ENCODE measurements around the gene ZNF488.
A peak's percentile ranks its signal among the peaks of the same experiment; 100 is the strongest.

Gene ZNF488

DNA sequence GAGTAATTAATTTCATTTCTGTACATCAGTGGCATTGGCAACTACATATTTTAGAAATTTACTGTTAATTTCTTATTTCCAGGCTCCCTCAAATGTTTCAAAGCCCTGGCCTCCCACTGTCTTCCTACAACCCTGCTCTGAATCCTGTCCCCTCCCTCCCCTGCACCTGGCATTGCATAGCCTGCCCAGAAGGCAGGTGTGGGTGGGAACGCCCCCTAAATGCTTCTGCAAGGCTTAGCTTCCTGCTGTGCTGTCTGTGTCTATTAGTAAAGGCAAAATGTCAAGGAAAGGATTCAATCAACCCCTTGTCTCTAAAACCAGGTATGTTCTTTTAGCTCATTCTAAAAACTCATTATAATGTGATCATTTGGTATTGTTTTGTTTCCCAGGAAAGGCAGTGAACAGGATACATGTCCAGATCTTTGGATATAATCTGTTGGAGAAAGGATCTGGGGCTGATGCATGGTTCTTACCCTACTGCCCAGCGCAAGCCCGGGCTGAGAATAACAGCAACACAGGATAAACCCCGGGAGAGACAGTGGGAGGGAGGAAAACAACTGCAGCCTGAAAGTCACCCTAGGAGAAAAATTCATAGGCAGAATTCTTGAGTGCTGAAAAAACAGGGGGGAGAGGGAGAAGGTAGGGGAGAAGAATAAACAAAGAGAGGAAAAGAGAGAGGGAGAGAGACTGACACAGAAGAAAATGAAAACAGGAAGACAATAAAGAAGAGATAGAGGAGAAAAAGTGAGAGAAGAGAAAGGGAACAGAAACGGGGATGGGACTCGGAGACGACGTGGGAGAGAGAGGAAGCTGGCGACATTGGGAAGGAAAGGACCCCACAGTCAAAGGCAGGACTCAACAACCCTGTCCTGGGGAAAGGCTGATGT is 589 bp downstream of the ZNF488 start:
- DNase-seq (ENCODE audit: low read depth, low spot score) = no peak

DNA sequence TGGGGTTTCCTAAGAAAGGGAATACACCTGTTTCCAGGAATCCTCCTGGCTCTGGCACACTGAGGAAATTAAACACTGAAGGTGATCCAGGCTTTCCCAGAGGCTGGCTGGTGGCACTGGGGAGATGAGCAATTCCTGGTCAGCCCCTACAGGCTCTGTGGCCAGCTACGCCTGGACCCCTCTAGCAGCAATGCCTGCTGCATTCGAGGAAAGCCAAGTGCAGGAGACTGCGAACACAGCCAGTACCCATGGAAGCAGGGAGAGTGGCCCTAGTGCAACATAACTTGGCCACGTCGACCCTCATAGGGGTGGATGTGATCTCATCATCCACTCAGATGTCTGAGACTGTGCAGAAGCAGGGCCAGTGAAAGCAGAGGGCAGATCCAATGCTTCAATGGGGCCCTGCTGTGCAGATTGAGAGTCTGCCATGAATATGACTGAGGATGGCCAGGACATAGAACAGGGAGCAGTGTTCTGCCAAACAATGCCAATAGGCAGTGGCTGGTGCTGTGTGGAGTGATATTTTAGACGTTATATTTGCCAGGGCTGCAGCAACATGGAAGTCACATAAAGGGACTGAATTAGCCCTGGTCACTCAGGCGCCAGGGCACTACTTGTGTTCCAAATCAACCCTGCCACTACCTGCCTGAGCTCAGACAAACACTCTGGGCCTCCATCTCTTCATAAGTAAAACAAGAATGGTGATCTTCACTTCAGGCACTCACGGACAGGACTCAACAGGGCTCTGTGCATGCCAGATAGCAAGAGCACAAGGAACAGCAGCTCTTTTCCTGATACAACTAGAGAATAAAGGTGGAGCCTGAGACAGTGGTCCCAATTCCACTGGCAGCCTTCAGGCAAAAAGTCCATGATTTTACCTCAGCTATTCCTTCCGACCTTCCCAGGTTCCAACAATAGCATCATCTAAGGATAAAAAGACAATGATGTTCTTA is 2.4 kb downstream of the ZNF488 start:
- DNase-seq (ENCODE audit: low read depth, low spot score) = no peak

DNA sequence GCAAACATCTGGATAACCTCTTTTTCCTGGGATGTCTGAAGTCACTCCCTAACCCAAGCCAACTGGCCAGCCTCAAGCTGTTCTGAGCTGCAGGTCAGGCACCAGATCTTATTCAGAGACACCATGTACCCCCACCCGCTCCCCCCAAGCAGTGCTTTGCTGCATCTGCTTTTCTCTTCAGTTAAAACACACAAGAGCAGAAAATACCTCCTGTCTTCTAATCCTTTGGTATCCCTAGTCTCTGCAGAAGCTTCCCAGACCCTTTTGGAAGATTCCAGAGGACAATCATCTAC is 3.0 kb downstream of the ZNF488 start:
- DNase-seq (ENCODE audit: low read depth, low spot score) = no peak

DNA sequence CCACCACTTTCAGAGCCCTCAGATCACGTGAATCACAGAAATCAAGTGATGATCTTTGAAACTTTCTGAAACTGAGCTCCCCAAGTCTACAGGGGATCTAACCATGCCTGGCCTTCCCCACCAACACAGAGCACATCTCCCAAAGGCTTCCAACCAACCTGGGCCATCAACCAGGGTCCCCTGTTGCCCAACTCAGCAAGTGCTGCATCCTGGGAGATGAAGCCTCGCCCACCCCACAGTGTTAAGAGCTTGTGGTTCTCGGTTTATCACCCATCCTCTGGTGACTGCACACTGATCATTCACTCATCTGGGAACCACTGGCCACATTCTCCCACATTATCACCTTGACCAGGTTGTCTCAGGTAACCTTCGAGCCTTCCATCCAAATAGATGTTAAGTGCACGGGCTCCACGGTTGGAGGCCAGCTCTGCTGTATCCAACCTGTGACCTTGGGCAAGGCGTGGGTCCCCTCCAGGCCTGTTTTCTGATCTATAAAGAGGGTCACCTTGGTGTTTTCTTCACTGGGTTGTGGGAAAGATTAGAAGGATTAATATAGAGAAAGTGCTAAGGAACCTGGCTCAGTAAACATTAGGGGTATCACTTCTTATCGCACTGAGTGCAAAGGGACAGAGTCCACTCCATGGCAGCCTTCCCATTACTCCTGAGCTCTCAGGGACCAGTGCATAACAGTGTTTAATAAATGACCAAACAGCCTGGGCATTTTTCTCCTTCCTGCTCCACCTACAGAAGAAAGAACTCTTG is 3.6 kb downstream of the ZNF488 start:
- no peak for DNase-seq (ENCODE audit: low read depth, low spot score)

DNA sequence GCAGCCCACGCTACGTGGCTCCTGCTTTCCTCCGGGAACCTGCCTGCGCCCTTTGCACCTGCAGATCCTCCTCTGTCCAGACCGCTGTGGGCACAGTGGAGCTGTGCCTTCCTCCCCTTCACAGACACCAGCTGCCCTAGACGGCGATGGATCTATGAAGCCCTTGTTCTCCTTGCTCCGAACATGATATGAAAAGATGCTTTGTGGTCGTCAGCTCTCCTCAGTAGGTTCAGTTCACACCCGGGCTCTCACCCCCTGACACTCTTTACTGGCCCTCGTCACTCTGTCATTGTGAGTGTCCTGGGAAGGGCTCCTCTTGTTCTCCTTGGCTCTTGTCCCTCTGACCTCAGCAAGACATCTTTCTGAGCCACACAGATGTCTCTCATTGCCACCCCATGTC is 4.2 kb downstream of the ZNF488 start:
- no peak for DNase-seq (ENCODE audit: low read depth, low spot score)

DNA sequence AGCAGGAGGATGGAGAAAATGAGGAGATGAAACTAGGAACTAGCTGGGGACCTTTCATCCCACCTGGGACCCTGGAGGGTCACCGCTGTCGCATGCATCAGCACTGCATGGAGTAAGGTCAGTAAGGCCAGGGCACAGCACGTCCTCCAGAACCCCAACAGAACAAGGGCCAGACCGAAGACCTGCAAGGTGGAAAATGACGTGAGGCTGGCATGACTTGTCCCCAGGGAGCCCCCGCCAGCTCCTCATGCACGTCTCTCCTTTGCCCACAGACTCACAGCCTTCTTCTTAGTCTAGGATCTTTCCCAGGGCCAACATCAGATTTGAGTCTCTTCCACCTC is 4.7 kb downstream of the ZNF488 start:
- DNase-seq (ENCODE audit: low read depth, low spot score) = no peak

DNA sequence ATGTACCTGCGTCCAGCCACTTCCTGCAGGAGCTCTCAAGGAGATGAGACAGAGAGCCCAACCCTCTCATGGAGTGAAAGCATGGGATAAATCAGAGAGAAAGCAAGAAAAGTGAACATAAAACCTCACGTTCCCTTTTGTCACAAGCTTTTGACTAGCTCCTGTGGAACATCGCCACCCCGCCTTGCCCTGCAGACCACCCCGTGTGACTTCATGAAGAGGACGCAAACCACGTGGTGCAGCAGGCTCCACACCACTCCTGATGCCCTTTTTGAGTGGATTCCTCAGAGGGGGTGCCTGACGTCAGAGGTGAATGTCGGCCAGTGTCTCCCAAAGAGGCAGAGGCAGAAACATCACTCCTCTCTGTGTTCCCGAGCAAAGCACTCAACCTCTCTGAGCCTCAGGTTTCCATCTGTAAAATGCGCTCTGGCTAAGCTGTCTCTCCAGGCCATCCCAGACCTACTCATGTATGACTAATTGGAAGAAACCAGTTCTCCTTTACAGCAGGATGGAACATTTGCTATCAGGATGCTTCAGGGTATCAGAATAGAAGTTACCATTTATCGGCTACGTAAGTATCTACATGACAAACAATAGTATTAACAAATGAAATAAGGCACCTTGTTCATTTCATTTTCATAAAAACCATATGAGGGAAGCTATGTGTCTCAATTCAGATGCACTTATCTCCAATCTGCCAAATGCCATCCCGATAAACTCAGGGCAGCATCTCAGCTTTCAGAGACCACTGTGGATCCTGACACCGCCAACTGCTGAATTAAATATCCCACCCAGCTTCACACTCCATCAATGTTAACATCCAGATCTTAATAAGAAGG is 5.3 kb downstream of the ZNF488 start:
- DNase-seq (ENCODE audit: low read depth, low spot score) = no peak

DNA sequence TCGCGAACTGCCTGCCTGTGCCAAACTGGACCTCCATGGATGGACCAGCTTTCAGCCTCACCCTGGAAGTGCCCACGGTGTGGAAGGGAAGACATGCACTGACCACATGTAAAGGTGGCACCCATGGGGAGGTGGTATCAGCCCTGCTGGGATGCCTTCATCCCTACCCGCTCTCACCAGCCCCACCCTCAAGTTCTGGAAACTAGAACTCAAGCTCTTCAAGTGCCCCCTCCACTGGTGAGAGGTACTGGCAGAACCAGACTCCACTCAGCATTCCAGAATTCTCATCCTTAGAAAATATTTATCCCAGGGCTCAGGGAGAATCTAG is 5.9 kb downstream of the ZNF488 start:
- DNase-seq (ENCODE audit: low read depth, low spot score) = no peak

DNA sequence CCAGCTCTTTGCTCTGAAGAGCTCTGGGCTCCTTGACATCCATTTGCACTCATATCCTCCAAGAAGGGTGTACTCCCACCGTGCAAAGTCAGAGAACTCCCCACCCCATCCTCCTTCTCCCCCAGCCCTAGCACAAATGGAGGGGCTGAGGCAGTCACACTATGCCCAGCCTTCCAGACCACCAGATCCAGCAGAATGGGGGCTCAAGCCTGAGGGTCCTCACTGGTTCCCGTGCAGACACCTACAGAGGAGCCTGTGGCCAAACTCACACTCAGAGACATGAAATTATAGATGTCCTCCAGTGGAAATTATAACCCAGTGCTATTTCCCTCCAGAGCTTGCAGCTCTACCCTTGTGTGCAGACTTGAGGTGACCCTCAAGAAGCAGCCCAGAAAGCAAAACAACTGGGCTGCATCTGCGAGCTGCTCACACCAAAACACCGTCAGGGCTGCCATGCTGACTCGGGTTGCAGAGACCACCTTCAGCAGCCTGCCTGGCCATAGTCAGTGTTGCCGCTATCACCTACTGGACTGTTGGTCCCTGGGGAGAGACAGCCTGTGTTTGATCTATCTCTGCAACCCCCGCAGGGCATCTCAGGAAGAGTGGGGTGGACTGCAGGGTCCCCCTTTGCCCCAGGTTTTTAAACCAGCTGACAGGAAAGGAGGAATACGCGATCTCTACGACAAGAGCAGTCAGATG is 7.4 kb downstream of the ZNF488 start:
- DNase-seq (ENCODE audit: low read depth, low spot score) = no peak

DNA sequence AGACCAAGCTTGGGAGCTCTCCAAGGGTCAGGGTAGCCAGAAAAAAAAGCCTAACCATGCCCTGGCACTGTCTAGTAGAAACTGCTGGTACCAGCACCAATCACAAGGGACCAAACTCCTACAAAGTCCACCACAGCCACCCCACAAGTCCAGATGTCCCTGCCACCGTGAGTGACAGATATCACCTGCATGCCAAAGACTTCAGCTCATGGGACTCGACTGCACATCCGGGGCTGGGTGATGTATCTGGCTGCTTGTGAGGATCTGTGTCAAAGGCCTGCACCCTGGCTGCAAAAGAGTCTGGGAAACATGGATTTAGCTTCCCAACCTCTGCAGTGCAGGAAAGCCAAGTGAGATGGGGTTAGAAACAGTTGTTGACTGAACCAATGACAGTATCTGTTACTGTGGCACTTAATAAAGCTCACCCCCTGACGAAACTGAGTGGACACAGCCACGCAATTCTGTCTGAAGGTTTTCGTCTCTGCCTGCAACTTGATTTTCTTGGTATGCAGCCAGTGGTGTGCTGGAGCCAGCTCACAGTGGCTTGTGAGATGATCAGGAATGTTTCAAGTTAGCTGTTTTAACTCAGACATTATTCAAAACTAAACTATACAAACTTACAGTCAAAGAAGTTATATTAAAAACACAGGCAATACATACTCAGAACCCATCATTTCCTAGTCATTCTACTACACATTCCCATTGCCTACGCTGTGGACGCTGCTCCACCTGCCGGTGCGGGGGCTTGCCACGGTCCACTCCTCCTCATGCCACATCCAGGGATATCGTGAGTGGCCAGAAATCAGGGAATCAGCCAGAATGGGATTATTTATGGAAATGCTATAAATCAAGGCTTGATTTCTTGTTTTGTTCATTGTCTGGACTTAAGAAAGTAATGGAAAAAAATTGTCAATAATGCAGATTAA is 9.2 kb downstream of the ZNF488 start:
- peak; percentile 81 for DNase-seq (ENCODE audit: low read depth, low spot score)

DNA sequence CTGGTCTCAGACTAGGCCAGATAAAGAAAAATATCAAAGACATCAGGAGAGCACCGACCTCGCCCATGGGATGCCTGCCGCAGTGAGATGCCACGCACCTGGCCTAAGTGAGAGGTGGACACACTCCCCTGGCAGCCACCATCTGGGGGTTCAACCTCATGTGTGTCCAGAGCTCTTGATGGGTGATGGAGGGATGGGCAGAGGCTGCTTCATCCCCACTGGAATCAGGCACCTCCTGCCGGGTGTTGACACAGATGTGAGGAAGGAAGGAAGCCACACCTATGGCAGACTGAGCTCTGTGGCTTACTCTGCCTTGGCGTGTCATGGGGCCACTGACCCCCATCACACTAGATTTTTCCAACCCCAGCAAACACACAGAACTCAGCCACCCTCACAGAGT is 11.4 kb downstream of the ZNF488 start:
- no peak for DNase-seq (ENCODE audit: low read depth, low spot score)

DNA sequence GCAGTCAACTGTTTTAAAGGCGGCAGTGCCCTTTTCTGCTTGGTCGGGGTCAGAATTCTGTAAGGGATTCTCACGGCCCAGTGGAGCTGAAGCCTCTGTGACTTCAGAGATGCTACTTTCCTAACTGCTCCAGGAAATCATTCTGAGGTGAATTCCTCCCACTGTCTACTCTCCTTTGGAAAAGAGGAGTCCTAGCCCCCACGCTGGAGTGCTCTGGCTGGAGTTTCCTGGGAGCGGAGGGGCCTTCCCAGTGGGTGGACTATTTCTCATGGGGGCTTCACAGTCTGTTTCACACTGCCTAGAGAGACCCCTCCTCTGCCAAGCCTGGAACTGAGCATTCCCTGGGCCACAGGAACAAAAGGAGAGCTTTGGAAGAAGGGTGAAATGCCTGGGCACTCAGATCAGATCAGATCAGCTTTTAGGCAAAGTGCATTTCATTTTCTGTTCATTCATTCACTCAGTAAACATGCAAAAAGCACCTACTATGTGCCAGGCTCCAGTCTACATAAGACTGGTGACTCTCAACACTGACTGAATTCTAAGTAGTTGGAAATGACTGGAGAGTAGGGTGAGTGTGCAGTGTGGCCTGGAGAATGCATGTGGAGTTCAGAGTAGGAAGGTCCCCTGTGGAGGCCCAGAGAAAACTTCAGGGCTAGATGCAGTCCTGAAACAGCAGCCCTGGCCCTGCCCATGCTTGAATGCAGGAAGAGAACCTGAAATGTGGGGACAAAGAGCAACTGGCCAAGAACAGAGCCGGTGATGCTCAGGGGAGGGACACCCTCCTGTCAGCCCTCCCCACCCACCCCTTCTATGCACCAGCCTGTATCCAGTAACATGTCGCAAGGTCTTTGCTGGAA is 12.2 kb downstream of the ZNF488 start:
- no peak for DNase-seq (ENCODE audit: low read depth, low spot score)

DNA sequence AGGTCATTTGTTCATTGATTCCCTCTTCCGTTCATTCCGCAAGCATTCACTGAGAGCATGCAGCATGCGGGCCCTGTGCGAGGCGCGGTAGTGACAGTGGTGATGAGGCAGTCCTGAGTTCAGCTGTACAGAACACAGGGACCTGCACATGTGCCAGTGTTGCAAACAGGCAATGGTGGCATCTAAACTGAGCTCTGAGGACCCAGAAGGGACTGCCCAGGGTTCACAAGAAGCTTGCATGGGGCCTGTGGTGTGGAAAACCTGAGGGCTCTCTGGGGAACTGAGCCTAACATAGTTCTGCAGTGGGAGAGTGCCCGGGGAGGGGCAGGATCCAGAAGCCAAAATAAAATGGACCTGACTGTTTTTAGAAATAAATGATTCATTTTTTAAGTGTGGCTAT is 13.2 kb downstream of the ZNF488 start:
- DNase-seq (ENCODE audit: low read depth, low spot score) = no peak

DNA sequence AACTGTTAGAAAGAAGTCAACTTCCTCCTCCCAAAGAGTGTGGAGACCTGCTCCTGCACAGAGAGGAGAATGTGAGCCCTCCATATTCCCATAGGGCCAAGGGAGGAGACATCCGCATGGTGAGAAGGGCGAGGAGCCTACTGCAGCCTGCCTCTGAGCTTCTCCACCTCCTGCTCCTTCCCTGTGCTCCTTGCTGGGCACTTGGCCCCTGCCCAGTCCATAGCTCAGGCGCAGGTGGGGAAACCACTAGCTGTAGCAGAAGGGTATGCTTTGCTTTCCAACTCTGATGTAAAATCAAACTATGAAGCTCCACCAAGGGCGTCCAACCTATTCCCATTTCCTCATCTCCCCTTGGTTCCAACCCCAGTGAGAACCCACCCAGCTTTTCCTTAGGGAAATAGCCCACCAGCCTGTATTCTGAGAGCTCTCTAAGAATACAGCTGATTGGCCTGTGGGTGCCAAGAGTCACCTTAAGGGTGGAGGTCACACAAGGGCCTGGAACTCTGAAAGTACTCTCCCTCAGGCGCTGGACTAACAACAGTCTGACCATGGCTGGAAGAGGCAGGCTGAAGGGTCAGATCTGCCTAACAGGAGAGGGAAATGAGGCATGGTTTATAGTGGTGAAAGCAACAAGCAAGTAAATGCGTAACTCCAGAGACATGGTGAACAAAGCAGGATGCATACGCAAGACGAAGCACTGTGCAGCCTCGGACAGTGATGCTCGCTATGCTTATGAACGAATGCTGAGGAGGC is 13.9 kb downstream of the ZNF488 start:
- no peak for DNase-seq (ENCODE audit: low read depth, low spot score)

DNA sequence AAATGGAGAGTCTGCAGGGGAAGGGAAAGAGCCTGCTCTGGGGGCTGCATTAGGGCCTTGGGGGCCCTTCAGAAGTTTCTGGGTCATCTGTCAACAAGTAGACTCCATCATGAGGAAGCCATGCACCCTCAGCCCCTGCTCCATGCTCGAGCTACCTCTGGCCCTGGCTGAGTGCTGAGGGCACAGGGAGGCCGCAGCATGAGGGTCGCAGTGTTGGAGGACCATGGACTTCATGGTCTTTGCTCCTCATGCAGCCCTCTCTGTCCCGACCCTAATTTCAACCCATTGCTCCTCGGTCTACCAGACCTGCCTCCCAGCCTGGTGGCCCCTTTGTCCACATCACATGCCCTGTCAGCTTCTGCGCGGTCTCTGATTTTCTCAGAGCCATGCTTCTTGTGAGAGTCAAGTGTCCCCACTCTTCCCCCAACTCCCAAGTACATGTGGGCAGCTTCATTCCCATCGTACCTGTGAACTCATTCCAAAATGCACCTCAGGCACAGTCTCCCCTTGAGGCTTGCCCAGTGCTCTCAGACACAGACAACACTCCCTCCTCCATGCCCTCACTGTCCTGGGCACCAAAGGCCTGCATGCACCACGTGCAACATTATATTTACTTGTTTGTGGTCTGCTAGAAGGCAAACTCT is 14.7 kb downstream of the ZNF488 start:
- no peak for DNase-seq (ENCODE audit: low read depth, low spot score)

DNA sequence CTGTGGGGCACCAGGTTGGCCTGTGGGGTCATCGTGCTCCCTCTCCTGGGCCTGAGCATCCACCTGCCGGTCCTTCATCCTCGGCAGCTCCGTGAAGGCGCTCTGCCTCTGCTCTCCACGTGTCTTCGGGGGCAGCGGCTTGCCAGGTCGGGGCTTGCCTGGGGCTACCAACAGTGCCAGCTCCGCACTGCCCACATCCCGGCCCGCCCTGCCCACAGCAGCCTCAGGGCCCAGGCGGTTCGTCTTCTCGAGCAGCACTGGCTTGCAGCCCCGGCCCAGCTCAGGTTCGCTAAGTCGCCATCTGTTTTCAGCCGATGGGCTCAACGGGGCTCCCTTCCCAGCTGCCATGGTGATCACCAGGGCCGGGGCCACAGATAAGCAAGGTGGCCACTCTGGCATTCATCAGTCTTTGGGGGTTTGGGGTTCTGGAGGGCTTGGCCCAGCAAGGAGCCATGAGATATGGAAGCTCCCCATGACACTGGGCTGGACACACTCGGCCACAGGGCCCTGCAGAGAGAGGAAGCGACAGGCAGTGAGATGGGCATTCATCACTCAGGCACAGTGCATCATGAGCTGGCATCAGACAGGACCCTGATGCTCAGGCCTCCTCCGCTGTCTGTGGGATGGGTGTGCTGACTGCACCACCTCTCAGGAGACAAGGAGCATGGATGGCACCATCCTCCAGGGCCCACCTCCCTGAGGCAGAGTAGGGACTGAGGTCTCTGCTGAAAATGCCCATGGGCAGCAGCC is 15.5 kb downstream of the ZNF488 start:
- DNase-seq (ENCODE audit: low read depth, low spot score) = no peak

DNA sequence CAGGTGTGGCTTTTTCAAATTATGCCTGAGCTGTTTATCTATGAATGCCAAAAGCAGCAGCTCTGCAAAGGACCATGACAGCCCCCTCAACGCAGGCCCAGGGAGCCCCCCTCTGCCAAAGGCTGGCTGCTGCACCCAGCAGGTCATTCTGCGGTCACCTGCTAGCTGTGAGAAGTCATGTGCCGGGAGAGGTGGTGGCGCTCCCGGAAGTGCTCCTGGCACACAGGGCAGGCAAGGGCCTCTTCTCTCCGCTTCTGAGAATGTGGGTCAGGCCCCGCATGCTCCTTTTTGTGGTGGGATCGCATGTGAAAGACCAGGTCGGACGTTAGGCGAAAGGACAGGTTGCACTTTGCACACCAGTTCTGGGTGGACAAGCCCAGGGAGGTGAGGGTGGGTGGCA is 16.4 kb downstream of the ZNF488 start:
- DNase-seq (ENCODE audit: low read depth, low spot score) = no peak
